Neural crest cell (in vitro differentiated cells): ENCODE results near the gene RIPOR2. TPM values are rescaled to one million over a fixed set of nuclear protein-coding genes. Genes with fewer than 3 reads are reported as not detected.

Source experiments
- DNase-seq: peaks from one replicate; pipeline ENCODE4 v3.0.0; 2021; ENCODE audit warnings: low read depth, mixed read lengths, low spot score
- H3K27ac Mint-ChIP-seq: one replicate; pipeline ENCODE4 v1.8.0; 2021; ENCODE audit warnings: mild to moderate bottlenecking, mixed read lengths; ENCODE audit not compliant: unreplicated experiment
- H3K27me3 Mint-ChIP-seq: 2 replicates; pipeline ENCODE4 v1.8.0; 2021; ENCODE audit warnings: low read depth, mild to moderate bottlenecking, mixed read lengths
- H3K36me3 Mint-ChIP-seq: 2 replicates; pipeline ENCODE4 v1.8.0; 2021; ENCODE audit warnings: low read depth, mild to moderate bottlenecking, mixed read lengths
- H3K4me1 Mint-ChIP-seq: 2 replicates; pipeline ENCODE4 v1.8.0; 2021; ENCODE audit warnings: mixed read lengths
- H3K4me3 Mint-ChIP-seq: one replicate; pipeline ENCODE4 v1.8.0; 2021; ENCODE audit warnings: mild to moderate bottlenecking, mixed read lengths
- H3K9me3 Mint-ChIP-seq: 2 replicates; pipeline ENCODE4 v1.8.0; 2021; ENCODE audit warnings: mixed read lengths
- total RNA-seq: library from RNA; stranded (reverse); gene quantifications from 2 replicates; pipeline ENCODE4 v1.2.1, GENCODE V29; 2021
- TF ChIP-seq, protein P1 (sequence below): fragments of 200-600 bp; sonication (generic); conservative IDR thresholded peaks from 2 replicates; pipeline ENCODE4 v1.5.0; 2021; ENCODE audit warnings: antibody characterized with exemption, mild to moderate bottlenecking

RIPOR2 gene
- total RNA-seq, 1 donor from 2014 or later, result 3.5 TPM

DNA sequence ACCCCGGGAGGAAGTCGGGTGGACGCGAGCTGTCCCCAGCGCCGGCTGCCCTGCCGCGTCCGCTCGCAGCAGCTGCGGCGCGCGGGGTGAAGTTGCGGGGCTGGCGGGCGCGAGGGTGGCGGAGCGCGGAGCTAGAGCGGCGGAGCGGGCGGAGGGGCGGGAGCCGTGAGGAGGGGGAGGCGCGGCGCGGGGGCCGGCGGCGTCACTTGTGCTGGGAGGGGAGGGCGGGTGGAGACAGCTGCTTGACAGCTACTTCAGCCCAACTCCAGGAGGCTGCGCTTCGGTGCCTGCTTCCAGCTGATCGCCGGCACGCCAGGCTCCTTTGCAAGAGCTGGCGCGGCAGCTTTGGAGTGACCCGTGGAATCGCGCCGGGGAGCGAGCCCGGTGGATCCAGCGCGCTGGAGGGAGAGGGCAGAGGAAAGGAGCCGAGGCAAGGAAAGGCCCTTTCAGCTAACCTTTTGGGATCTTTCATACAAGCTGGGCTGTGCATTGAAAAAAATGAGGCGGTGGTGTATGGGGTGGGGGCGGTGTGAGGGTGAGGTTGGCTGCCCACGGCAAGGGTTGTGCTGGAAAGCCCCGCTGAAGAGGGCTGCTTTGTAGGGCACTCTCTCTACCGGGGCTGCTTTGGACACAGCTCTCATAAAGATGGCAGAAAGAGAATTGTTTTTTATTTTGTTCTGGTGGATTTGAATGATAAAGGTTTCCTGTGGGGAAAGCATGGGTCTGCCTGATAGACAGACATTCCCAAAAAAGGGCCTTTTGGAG lies 24.6 kb downstream of the RIPOR2 start:
- TF ChIP-seq, protein P1, sequence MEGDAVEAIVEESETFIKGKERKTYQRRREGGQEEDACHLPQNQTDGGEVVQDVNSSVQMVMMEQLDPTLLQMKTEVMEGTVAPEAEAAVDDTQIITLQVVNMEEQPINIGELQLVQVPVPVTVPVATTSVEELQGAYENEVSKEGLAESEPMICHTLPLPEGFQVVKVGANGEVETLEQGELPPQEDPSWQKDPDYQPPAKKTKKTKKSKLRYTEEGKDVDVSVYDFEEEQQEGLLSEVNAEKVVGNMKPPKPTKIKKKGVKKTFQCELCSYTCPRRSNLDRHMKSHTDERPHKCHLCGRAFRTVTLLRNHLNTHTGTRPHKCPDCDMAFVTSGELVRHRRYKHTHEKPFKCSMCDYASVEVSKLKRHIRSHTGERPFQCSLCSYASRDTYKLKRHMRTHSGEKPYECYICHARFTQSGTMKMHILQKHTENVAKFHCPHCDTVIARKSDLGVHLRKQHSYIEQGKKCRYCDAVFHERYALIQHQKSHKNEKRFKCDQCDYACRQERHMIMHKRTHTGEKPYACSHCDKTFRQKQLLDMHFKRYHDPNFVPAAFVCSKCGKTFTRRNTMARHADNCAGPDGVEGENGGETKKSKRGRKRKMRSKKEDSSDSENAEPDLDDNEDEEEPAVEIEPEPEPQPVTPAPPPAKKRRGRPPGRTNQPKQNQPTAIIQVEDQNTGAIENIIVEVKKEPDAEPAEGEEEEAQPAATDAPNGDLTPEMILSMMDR, result no peak
- Mint-ChIP-seq H3K4me3 (peak overlapping the region; percentile 91), H3K27ac (no peak overlapping the region), H3K27me3 (peaks cover 50% of the 10 kb centered on the region), H3K4me1 (peaks cover 48% of the 10 kb centered on the region), H3K9me3 (no peaks in the 10 kb centered on the region), H3K36me3 (peaks cover 2% of the 10 kb centered on the region)
- peak; percentile 36 for DNase-seq

DNA sequence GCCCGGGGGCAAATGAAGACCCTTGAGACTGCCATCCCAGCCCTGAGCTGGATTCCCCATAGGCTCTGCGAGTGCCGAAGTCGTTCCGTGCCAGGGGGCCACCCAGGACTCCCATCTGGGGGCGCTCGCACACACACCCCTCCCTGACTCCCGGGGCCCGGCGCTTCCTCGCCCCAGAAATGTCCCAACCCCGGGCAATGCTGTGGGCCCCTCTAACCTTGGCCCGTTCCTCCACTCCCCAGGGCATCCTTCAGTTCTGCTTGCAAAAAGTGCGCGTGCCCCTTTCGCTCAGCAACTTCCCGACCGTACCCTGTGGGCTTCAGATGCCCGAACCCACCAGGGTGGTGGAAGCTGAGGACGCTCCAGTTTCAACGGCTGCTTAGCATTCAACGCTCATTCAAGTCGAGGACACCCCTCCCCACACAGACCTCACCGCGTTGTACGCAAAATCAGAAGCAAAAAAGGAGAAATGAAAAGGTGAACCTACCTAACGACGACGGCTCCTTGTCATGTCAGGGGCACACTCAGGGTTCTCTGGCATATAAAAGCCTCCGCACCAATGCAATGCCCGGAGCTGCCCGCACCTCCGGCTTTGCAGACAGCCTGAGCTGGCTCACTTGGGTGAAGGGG lies 25.3 kb downstream of the RIPOR2 start:
- Mint-ChIP-seq H3K9me3 (no peaks in the 10 kb centered on the region), H3K27ac (no peak overlapping the region), H3K4me1 (peaks cover 48% of the 10 kb centered on the region), H3K4me3 (peak overlapping the region; percentile 91), H3K36me3 (peaks cover 2% of the 10 kb centered on the region), H3K27me3 (peaks cover 50% of the 10 kb centered on the region)
- DNase-seq, result no peak
- TF ChIP-seq, protein P1, result no peak

DNA sequence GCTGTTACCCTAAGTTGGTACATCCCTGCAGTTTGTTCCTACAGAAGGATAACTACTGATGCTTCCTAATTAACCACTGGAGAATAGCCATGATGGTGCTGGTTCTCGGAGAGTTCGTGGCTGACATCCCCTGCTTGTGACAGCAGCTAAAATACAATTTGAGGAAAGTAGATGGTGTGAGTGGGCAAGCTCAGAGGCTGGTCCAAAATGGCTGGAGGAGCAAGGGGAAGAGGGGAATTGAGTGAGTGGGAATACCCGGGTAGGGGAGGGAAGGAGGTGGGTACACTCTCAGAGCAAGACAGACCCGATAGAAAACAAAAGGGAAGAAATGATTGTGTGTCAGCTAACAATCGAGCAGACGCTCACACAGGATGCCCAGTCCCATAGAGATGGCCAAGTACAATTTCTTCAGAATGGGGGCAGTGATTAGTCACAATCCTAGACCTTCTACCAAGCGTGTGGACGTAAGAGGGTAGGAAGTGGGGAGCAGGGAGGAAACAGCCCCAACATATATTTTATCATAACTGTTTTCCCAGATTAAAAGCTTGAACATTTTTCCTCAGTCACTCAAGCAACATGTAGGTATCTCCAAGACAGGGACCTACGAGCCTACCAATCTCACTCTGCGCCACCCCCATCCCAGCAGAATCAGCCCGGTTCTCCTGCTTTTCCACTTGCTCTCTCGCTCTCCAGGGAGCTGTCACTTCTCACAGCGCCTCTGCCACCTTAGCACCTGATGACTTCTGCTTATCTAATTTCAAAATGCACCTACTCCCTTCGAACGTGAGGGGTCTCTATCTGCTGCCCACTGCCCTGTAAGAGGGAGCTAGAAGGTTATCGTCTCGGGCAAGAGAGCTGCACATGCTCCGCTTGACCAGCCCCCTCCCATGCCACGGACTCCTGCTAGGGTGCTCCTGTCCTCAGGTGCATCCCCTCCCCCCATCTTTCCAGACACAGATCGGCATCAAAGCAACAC lies 26.2 kb downstream of the RIPOR2 start:
- no peak for DNase-seq
- peaks cover 48% of the 10 kb centered on the region for H3K27me3 Mint-ChIP-seq
- H3K9me3 Mint-ChIP-seq, result no peaks in the 10 kb centered on the region
- H3K4me3 Mint-ChIP-seq, result peak overlapping the region; percentile 91
- H3K36me3 Mint-ChIP-seq, result peaks cover 2% of the 10 kb centered on the region
- TF ChIP-seq, protein P1, result no peak
- peaks cover 48% of the 10 kb centered on the region for H3K4me1 Mint-ChIP-seq
- no peak overlapping the region for H3K27ac Mint-ChIP-seq

DNA sequence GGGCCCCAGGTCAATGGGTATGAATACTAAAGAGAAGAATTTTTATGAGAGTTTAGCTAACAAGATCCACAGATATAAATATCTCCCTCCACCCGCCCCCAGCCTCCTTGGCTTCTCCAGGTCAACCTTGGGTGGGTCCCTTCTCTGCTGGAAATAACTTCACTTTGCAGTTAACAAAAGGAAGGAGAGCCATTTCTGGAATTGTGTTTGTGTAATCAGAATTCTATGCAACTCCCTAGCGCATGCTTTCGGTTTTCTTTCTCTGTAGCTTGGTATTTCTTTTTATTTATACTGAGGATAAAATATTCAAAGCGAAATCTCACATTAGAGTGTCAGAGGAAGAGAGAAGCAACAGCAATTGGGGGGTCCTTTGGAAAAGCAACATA lies 27.1 kb downstream of the RIPOR2 start:
- H3K4me3 Mint-ChIP-seq, result peak overlapping the region; percentile 91
- no peak overlapping the region for H3K27ac Mint-ChIP-seq
- peaks cover 48% of the 10 kb centered on the region for H3K27me3 Mint-ChIP-seq
- DNase-seq, result no peak
- H3K36me3 Mint-ChIP-seq, result peaks cover 2% of the 10 kb centered on the region
- no peaks in the 10 kb centered on the region for H3K9me3 Mint-ChIP-seq
- TF ChIP-seq, protein P1, result no peak
- peaks cover 48% of the 10 kb centered on the region for H3K4me1 Mint-ChIP-seq

DNA sequence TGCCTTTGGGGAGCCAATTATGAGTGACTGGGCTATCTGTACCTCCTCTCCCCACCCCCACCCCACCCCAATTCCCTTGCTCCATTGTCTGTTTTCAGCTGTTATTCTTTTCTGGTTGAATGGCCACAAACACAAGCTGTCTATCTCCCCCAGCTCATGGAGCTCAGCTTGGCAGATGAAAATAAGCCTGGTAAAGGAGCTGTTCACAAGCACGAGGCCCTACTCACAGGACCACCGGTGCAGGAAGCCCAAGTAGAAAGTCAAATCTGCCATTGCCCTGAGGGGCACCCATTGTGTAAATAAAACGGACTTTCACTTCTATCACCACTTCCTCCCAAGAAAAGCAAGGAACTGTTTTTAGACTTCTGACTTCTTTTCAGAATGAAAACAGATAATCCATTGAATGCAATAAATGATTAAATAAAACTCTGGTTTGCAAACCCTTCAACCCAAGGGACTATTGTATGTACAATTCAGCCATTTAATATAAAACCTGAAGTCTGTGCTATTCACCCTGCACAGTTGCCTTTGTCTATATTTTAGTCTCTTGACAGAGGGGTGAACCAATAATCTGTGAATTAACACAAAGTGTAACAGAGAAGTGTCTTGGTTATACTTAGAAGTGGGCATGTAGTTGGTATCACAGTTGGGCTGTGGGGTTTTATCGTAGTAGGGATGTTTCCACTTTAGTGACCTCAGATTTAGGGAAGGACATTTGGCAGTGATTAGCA lies 27.7 kb downstream of the RIPOR2 start:
- Mint-ChIP-seq H3K27ac (no peak overlapping the region), H3K9me3 (no peaks in the 10 kb centered on the region), H3K4me3 (peak overlapping the region; percentile 35), H3K4me1 (peaks cover 48% of the 10 kb centered on the region), H3K27me3 (peaks cover 44% of the 10 kb centered on the region), H3K36me3 (peaks cover 2% of the 10 kb centered on the region)
- TF ChIP-seq, protein P1, result no peak
- DNase-seq, result no peak
